ENCODE measurements around the gene SEC14L1. TPM values are rescaled to one million over a fixed set of nuclear protein-coding genes. Genes with fewer than 3 reads are reported as not detected.
"Not testable (repeated sequence)": the region's sequence is repeated elsewhere in the genome, so short reads cannot be mapped to it uniquely, and the experiment has no call there.

SEC14L1 gene
- total RNA-seq, 1 experiment from 2014 or later = 25.8 TPM

DNA sequence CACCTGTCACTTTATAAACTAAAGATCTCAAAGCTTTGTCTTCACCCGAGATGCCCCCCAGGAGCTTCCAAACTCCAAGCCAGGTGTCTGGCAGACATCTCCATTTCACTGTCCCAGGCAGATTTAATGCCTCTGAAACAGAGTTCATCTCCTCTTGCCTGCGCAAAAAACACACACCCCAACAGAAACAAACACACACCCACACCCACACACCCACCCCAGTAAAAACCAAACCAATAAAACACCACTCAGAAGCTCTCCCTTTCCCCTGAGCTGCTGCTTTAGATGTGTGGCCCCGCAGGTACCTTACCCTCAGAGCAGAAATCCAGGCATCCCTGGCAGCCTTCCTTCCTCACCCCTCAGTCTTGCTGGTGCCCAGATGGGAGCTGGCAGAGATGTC lies 14.4 kb downstream of the SEC14L1 start:
- intact Hi-C loops (cut with micrococcal nuclease) = no loop called here
- Mint-ChIP-seq H3K9me3 (ENCODE audit: unreplicated experiment) (no peaks in the 10 kb centered on the region), H3K4me3 (ENCODE audit: unreplicated experiment) (no peak overlapping the region), H3K27me3 (ENCODE audit: insufficient read depth, unreplicated experiment) (no peaks in the 10 kb centered on the region), H3K4me1 (ENCODE audit: insufficient read depth, unreplicated experiment) (peaks cover 10% of the 10 kb centered on the region), H3K27ac (ENCODE audit: low read depth, unreplicated experiment) (no peak overlapping the region), H3K36me3 (ENCODE audit: insufficient read depth, unreplicated experiment) (peaks cover 6% of the 10 kb centered on the region)
- POLR2A ChIA-PET = no interaction called here
- CTCF ChIA-PET = no interaction called here
- BruUV-seq (replicated peaks) = no TSS peak
- no peak for DNase-seq (ENCODE audit: unreplicated experiment)
- TF ChIP-seq, protein P1, sequence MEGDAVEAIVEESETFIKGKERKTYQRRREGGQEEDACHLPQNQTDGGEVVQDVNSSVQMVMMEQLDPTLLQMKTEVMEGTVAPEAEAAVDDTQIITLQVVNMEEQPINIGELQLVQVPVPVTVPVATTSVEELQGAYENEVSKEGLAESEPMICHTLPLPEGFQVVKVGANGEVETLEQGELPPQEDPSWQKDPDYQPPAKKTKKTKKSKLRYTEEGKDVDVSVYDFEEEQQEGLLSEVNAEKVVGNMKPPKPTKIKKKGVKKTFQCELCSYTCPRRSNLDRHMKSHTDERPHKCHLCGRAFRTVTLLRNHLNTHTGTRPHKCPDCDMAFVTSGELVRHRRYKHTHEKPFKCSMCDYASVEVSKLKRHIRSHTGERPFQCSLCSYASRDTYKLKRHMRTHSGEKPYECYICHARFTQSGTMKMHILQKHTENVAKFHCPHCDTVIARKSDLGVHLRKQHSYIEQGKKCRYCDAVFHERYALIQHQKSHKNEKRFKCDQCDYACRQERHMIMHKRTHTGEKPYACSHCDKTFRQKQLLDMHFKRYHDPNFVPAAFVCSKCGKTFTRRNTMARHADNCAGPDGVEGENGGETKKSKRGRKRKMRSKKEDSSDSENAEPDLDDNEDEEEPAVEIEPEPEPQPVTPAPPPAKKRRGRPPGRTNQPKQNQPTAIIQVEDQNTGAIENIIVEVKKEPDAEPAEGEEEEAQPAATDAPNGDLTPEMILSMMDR (IDR thresholded peaks at IDR 0.05; ENCODE audit: unreplicated experiment) = no peak

DNA sequence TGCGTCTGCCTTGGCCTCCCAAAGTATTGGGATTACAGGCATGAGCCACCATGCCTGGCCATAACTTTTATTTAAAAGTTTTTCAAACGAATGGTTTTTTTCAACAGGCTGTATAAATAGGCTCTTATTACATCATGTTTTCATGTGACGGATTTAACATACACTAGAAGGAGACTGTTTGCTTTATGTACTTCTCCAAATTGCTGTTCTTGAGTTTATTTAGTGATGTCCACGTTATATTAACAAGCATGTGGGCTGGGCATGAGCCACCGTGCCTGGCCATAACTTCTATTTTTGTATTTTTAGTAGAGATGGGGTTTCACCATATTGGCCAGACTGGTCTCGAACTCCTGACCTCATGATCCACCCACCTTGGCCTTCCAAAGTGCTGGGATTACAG lies 17.0 kb downstream of the SEC14L1 start:
- H3K36me3 Mint-ChIP-seq (ENCODE audit: insufficient read depth, unreplicated experiment); intact Hi-C loops (cut with micrococcal nuclease); H3K4me1 Mint-ChIP-seq (ENCODE audit: insufficient read depth, unreplicated experiment); DNase-seq (ENCODE audit: unreplicated experiment); H3K27ac Mint-ChIP-seq (ENCODE audit: low read depth, unreplicated experiment); H3K9me3 Mint-ChIP-seq (ENCODE audit: unreplicated experiment); CTCF ChIA-PET; BruUV-seq (replicated peaks); H3K4me3 Mint-ChIP-seq (ENCODE audit: unreplicated experiment); H3K27me3 Mint-ChIP-seq (ENCODE audit: insufficient read depth, unreplicated experiment): not testable (repeated sequence)
- POLR2A ChIA-PET = interaction anchor here (0.6 kb wide), 1 partner anchor 19 kb away, joined by 3 read pairs; no protein-coding TSS in a partner anchor

DNA sequence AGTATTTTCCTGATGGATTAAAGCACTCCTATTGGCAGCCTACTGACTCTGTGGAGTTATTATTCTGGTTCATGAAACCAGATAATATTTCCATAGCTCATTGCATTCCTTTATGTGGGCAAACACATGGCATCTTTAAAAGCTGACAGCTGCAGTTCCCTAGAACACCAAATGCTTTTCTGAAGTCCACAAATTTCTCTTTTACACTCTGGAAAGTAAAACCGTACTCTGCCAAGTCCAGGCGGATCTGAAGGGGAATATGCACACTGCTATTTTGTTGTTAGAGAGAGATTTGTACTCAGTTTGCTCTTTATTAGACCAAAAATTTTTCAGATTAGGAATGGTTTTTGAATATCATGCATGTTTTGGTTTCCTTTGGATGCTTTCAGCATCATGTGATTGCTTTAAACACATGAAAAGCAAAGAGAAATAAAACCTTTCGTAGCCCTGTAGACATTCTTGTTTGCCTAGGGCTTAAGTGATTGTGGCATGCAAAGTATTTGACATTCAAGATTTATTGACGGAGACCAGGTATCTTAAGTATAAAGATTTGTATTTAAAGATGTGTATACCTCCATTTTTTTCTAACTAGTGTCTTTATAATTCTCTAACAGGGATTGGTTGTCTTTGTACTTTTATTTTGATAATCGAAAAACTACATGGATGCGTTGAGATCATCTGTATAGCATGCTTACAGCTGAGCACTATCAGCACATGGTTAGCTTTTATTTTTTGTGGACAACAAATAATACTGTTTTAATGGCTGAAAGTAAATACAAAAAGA lies 19.5 kb downstream of the SEC14L1 start:
- no peaks in the 10 kb centered on the region for H3K9me3 Mint-ChIP-seq (ENCODE audit: unreplicated experiment)
- TF ChIP-seq, protein P1 (IDR thresholded peaks at IDR 0.05; ENCODE audit: unreplicated experiment) = no peak
- POLR2A ChIA-PET = interaction anchor here (0.7 to 1.2 kb wide), 3 partner anchors 18 to 381 kb away, joined by 3 to 4 read pairs (median 4); no protein-coding TSS in a partner anchor
- H3K27ac Mint-ChIP-seq (ENCODE audit: low read depth, unreplicated experiment) = no peak overlapping the region
- no peak for DNase-seq (ENCODE audit: unreplicated experiment)
- no peaks in the 10 kb centered on the region for H3K4me1 Mint-ChIP-seq (ENCODE audit: insufficient read depth, unreplicated experiment)
- BruUV-seq (replicated peaks) = no TSS peak
- CTCF ChIA-PET = interaction anchor here (0.7 to 1.0 kb wide), 3 partner anchors 75 to 335 kb away, joined by 3 to 4 read pairs (median 3); no protein-coding TSS in a partner anchor
- intact Hi-C loops (cut with micrococcal nuclease) = no loop called here
- no peak overlapping the region for H3K4me3 Mint-ChIP-seq (ENCODE audit: unreplicated experiment)
- no peaks in the 10 kb centered on the region for H3K36me3 Mint-ChIP-seq (ENCODE audit: insufficient read depth, unreplicated experiment)
- H3K27me3 Mint-ChIP-seq (ENCODE audit: insufficient read depth, unreplicated experiment) = no peaks in the 10 kb centered on the region

DNA sequence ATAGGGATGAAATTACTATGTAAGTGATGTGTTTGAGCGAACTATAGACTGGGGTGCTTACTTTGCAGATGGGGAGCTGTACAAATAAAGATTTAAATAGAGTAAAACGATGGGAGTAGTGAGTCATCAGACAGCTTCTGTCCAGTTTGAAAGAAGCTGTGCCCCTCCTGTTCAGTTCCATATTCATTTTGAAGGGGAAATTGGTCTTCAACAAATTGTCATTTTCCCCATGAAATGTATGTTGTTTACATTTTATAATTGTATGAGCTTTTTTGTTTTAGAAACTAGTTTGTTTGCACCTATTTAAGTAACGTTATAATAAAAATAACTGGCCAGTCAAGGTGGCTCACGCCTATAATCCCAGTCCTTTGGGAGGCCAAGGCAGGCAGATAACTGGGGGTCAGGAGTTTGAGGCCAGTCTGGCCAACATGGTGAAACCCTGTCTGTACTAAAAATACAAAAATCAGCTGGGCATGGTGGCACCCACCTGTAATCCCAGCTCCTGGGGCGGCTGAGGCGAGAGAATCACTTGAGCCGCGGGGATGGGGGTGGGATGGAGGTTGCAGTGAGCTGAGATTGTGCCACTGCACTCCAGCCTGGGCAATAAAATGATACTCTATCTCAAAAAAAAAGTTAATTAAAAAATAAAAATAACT lies 20.2 kb downstream of the SEC14L1 start:
- no peak overlapping the region for H3K27ac Mint-ChIP-seq (ENCODE audit: low read depth, unreplicated experiment)
- no peaks in the 10 kb centered on the region for H3K27me3 Mint-ChIP-seq (ENCODE audit: insufficient read depth, unreplicated experiment)
- TF ChIP-seq, protein P1 (IDR thresholded peaks at IDR 0.05; ENCODE audit: unreplicated experiment) = no peak
- no peaks in the 10 kb centered on the region for H3K36me3 Mint-ChIP-seq (ENCODE audit: insufficient read depth, unreplicated experiment)
- no TSS peak for BruUV-seq (replicated peaks)
- DNase-seq (ENCODE audit: unreplicated experiment) = no peak
- ChIA-PET CTCF (interaction anchor here (0.7 to 1.0 kb wide), 2 partner anchors 75 to 334 kb away, joined by 3 to 4 read pairs; no protein-coding TSS in a partner anchor), POLR2A (interaction anchor here (0.6 to 1.2 kb wide), 4 partner anchors 11 to 880 kb away, joined by 3 to 4 read pairs (median 4); no protein-coding TSS in a partner anchor)
- no peaks in the 10 kb centered on the region for H3K4me1 Mint-ChIP-seq (ENCODE audit: insufficient read depth, unreplicated experiment)
- H3K4me3 Mint-ChIP-seq (ENCODE audit: unreplicated experiment) = no peak overlapping the region
- intact Hi-C loops (cut with micrococcal nuclease) = no loop called here
- no peaks in the 10 kb centered on the region for H3K9me3 Mint-ChIP-seq (ENCODE audit: unreplicated experiment)

All from MCF 10A (cell line).